ENCODE results near the gene VMP1. TPM values are rescaled to one million over a fixed set of nuclear protein-coding genes. Genes with fewer than 3 reads are reported as not detected.

Gene VMP1
- polyA plus RNA-seq, 2 of the 4 experiments (the other 2 are of a cell fraction), result 395 to 726 TPM

- TF ChIP-seq REST (IDR thresholded peaks at IDR 0.05), result no peak
- no peak for TF ChIP-seq RFX5 (IDR thresholded peaks at IDR 0.05)
- TF ChIP-seq KDM5A (IDR thresholded peaks at IDR 0.05), result no peak
- TF ChIP-seq PBX3 (IDR thresholded peaks at IDR 0.05), result no peak
- TF ChIP-seq MYC (IDR thresholded peaks at IDR 0.05; ENCODE audit: borderline replicate concordance, low read length), result no peak
These were observed 59.0 kb downstream of the VMP1 start (continued) for GRCh38 chr17:59766491-59766890.

- no peaks in the 10 kb centered on the region for H3K9me3 ChIP-seq
- peak; percentile 68 for FAIRE-seq
- no peak overlapping the region for H3K4me3 ChIP-seq
- TF ChIP-seq TFCP2L1 (CRISPR knock-in tag; IDR thresholded peaks at IDR 0.05) (no peak), EHMT2 (IDR thresholded peaks at IDR 0.05; ENCODE audit: low read depth) (no peak), HOXB13 (CRISPR knock-in tag; IDR thresholded peaks at IDR 0.05; ENCODE audit: low read depth) (no peak), REST (IDR thresholded peaks at IDR 0.05) (no peak), EHF (CRISPR knock-in tag; IDR thresholded peaks at IDR 0.05) (no peak), ZNF302 (CRISPR knock-in tag; IDR thresholded peaks at IDR 0.05) (no peak), SREBF2 (IDR thresholded peaks at IDR 0.05) (no peak), CHD2 (IDR thresholded peaks at IDR 0.05; ENCODE audit: low read length, partially characterized antibody) (no peak), PBX3 (IDR thresholded peaks at IDR 0.05) (no peak), CHD4 (IDR thresholded peaks at IDR 0.05; ENCODE audit: borderline replicate concordance) (no peak), RAD21 (conservative IDR thresholded peaks at IDR 0.05 in 1 of 2, IDR thresholded peaks at IDR 0.05 in 1 of 2) (no peak)
- POLR2A ChIA-PET, result no interaction called here
- H3K4me2 ChIP-seq, result no peak overlapping the region
- peak overlapping the region; percentile 71 to 94 for H3K27ac ChIP-seq
- CTCF ChIA-PET, result no interaction called here
- DNase-seq (ENCODE audit: low read depth in 1 of 2, low spot score in 1 of 2), result no peak
- peaks cover 62% of the 10 kb centered on the region for H3K4me1 ChIP-seq
- no peak for ATAC-seq
These were observed 59.7 kb downstream of the VMP1 start for GRCh38 chr17:59767176-59767575.
